Measurements from ENCODE around the gene PLEKHH2. TPM values are rescaled to one million over a fixed set of nuclear protein-coding genes. Genes with fewer than 3 reads are reported as not detected.

PLEKHH2 gene
- total RNA-seq, 1 donor from 2014 or later: 5.2 TPM

- DNase-seq (ENCODE audit: low spot score): no peak
- intact Hi-C loops (cut with DNase I): no loop called here
Observed at GRCh38 chr2:43743706-43744105, 106.6 kb downstream of the PLEKHH2 start.

GRCh38 chr2:43745457-43745856, 108.4 kb downstream of the PLEKHH2 start:
- intact Hi-C loops (cut with DNase I): no loop called here

GRCh38 chr2:43748333-43748732, 111.3 kb downstream of the PLEKHH2 start:
- DNase-seq (ENCODE audit: low spot score): no peak

More at GRCh38 chr2:43745457-43745856, 108.4 kb downstream of the PLEKHH2 start:
- DNase-seq (ENCODE audit: low spot score): no peak

GRCh38 chr2:43749583-43749982, 112.5 kb downstream of the PLEKHH2 start:
- intact Hi-C loops (cut with DNase I): no loop called here
- no peak for DNase-seq (ENCODE audit: low spot score)

More at GRCh38 chr2:43748333-43748732, 111.3 kb downstream of the PLEKHH2 start:
- intact Hi-C loops (cut with DNase I): no loop called here

GRCh38 chr2:43751476-43751990, 114.5 kb downstream of the PLEKHH2 start:
- intact Hi-C loops (cut with DNase I): no loop called here
- no peak for DNase-seq (ENCODE audit: low spot score)

- intact Hi-C loops (cut with DNase I): no loop called here
- DNase-seq (ENCODE audit: low spot score): no peak
Observed at GRCh38 chr2:43752302-43752701, 115.2 kb downstream of the PLEKHH2 start.

GRCh38 chr2:43754180-43754579, 117.1 kb downstream of the PLEKHH2 start:
- DNase-seq (ENCODE audit: low spot score): no peak
- intact Hi-C loops (cut with DNase I): no loop called here

GRCh38 chr2:43758739-43759138, 121.7 kb downstream of the PLEKHH2 start:
- no peak for DNase-seq (ENCODE audit: low spot score)
- intact Hi-C loops (cut with DNase I): no loop called here

GRCh38 chr2:43759195-43759594, 122.1 kb downstream of the PLEKHH2 start:
- no peak for DNase-seq (ENCODE audit: low spot score)
- intact Hi-C loops (cut with DNase I): no loop called here

- intact Hi-C loops (cut with DNase I): no loop called here
- DNase-seq (ENCODE audit: low spot score): no peak
Observed at GRCh38 chr2:43762286-43762685, 125.2 kb downstream of the PLEKHH2 start.

- no peak for DNase-seq (ENCODE audit: low spot score)
- intact Hi-C loops (cut with DNase I): no loop called here
Observed at GRCh38 chr2:43763091-43763490, 126.0 kb downstream of the PLEKHH2 start.

GRCh38 chr2:43764086-43764705, 127.1 kb downstream of the PLEKHH2 start:
- intact Hi-C loops (cut with DNase I): no loop called here
- DNase-seq (ENCODE audit: low spot score): no peak

- DNase-seq (ENCODE audit: low spot score): no peak
- intact Hi-C loops (cut with DNase I): no loop called here
Observed at GRCh38 chr2:43766006-43766405, 128.9 kb downstream of the PLEKHH2 start.

- peak; percentile 95 for DNase-seq (ENCODE audit: low spot score)
- intact Hi-C loops (cut with DNase I): loop anchor here (5.0 kb wide), 1 partner anchor 162 kb away; no protein-coding TSS in a partner anchor
Observed at GRCh38 chr2:43773876-43774613, 137.0 kb downstream of the PLEKHH2 start, which contains the start of gene DYNC2LI1. TSS of gene DYNC2LI1 (plus strand) at chr2:43774039. CDS start at chr2:43774139, 100 bp downstream.

GRCh38 chr2:43774617-43775016, 137.6 kb downstream of the PLEKHH2 start:
- DNase-seq (ENCODE audit: low spot score): no peak
- intact Hi-C loops (cut with DNase I): loop anchor here (5.0 kb wide), 1 partner anchor 162 kb away; no protein-coding TSS in a partner anchor

- intact Hi-C loops (cut with DNase I): no loop called here
- DNase-seq (ENCODE audit: low spot score): no peak
Observed at GRCh38 chr2:43776324-43776723, 139.3 kb downstream of the PLEKHH2 start.

GRCh38 chr2:43777306-43777926, 140.4 kb downstream of the PLEKHH2 start:
- intact Hi-C loops (cut with DNase I): no loop called here
- no peak for DNase-seq (ENCODE audit: low spot score)

- intact Hi-C loops (cut with DNase I): no loop called here
- DNase-seq (ENCODE audit: low spot score): no peak
Observed at GRCh38 chr2:43778233-43778632, 141.2 kb downstream of the PLEKHH2 start.

GRCh38 chr2:43787895-43788294, 150.8 kb downstream of the PLEKHH2 start:
- intact Hi-C loops (cut with DNase I): no loop called here

GRCh38 chr2:43788646-43789045, 151.6 kb downstream of the PLEKHH2 start:
- DNase-seq (ENCODE audit: low spot score): no peak
- intact Hi-C loops (cut with DNase I): no loop called here

More at GRCh38 chr2:43787895-43788294, 150.8 kb downstream of the PLEKHH2 start:
- DNase-seq (ENCODE audit: low spot score): no peak
